ENCODE measurements around the gene GALNT4. TPM values are rescaled to one million over a fixed set of nuclear protein-coding genes. Genes with fewer than 3 reads are reported as not detected.

GALNT4 gene
- total and polyA plus RNA-seq, 11 donors, result 1.4 to 5.4 (median 2.3) TPM

- Histone ChIP-seq H3K27ac (no peak overlapping the region), H3K36me3 (peaks cover 0 to 5% (median 0%) of the 10 kb centered on the region in 9 donors), H3K27me3 (no peaks in the 10 kb centered on the region), H3K4me1 (peaks cover 0 to 10% (median 0%) of the 10 kb centered on the region in 12 donors), H3K9me3 (no peaks in the 10 kb centered on the region), H3K4me3 (no peak overlapping the region)
- intact Hi-C loops (cut with DNase I), result no loop called here
- ATAC-seq, result no peak
- DNase-seq, result no peak
- TF ChIP-seq, protein P1, sequence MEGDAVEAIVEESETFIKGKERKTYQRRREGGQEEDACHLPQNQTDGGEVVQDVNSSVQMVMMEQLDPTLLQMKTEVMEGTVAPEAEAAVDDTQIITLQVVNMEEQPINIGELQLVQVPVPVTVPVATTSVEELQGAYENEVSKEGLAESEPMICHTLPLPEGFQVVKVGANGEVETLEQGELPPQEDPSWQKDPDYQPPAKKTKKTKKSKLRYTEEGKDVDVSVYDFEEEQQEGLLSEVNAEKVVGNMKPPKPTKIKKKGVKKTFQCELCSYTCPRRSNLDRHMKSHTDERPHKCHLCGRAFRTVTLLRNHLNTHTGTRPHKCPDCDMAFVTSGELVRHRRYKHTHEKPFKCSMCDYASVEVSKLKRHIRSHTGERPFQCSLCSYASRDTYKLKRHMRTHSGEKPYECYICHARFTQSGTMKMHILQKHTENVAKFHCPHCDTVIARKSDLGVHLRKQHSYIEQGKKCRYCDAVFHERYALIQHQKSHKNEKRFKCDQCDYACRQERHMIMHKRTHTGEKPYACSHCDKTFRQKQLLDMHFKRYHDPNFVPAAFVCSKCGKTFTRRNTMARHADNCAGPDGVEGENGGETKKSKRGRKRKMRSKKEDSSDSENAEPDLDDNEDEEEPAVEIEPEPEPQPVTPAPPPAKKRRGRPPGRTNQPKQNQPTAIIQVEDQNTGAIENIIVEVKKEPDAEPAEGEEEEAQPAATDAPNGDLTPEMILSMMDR (IDR thresholded peaks at IDR 0.05), result no peak
- no peak for TF ChIP-seq POLR2A (IDR thresholded peaks at IDR 0.05)
- WGBS, 4 donors, result 95 to 96% (median 95%) methylated on average over 6 of the region's 6 CpGs
Measured at GRCh38 chr12:89504560-89505346, 19.8 kb downstream of the GALNT4 start.

GRCh38 chr12:89501793-89502192 lies 22.8 kb downstream of the GALNT4 start:
- intact Hi-C loops (cut with DNase I), result no loop called here
- peaks cover 0 to 9% (median 0%) of the 10 kb centered on the region in 12 donors for H3K4me1 ChIP-seq
- no peaks in the 10 kb centered on the region for H3K9me3 ChIP-seq
- TF ChIP-seq, protein P1 (IDR thresholded peaks at IDR 0.05), result no peak
- TF ChIP-seq POLR2A (IDR thresholded peaks at IDR 0.05), result no peak
- H3K4me3 ChIP-seq, result no peak overlapping the region
- H3K27me3 ChIP-seq, result no peaks in the 10 kb centered on the region
- DNase-seq (no peak), ATAC-seq (peak in 2 of 4 donors; percentile 41)
- peaks cover 0 to 8% (median 0%) of the 10 kb centered on the region in 9 donors for H3K36me3 ChIP-seq
- peak overlapping the region in 1 of 12 donors; percentile 62 for H3K27ac ChIP-seq

DNA sequence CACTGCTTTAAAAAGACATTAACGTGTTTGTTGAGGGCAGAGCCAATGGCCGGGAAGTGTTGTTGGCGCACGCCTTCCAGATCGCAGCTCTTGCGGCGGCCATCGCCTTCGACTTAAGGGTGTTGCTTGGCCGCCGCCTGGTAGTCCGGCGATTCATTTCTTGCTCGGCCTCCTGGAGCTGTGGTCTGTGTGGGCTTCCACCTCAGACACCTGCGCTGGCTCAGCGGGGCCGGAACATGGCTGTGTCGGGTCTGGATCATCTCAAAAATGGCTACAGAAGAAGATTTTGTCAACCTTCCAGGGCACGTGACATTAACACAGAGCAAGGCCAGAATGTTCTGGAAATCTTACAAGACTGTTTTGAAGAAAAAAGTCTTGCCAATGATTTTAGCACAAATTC lies 24.7 kb downstream of the GALNT4 start:
- Histone ChIP-seq H3K9me3 (no peaks in the 10 kb centered on the region), H3K4me1 (peaks cover 0 to 5% (median 0%) of the 10 kb centered on the region in 12 donors), H3K4me3 (no peak overlapping the region), H3K27me3 (no peaks in the 10 kb centered on the region), H3K36me3 (peaks cover 0 to 8% (median 0%) of the 10 kb centered on the region in 9 donors), H3K27ac (no peak overlapping the region)
- ATAC-seq (no peak), DNase-seq (peak in 1 of 5 donors; percentile 28)
- TF ChIP-seq, protein P1 (IDR thresholded peaks at IDR 0.05), result no peak
- TF ChIP-seq POLR2A (IDR thresholded peaks at IDR 0.05), result no peak
- 94 to 95% (median 95%) methylated on average over 19 of the region's 19 CpGs for whole genome bisulfite sequencing, 4 donors
- intact Hi-C loops (cut with DNase I), result no loop called here

DNA sequence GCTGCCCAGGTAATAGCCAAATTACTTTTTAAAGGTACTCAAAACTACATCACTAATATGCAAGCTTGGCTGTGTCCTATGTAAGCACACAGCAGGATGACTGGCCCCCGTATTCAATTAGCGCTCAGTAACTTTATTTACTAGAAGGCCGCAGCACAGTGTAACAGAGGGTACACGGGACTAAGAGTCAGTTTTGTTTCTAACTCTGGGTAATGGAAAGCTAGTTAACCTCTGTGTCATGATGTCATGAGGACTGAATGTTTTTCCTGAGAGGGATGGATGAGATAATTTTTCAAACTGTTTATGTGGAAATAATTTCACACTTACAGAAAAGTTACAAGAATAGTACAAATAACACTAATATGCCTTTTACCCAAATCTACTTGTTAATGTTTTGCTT lies 27.1 kb downstream of the GALNT4 start:
- WGBS, 4 donors, result 73 to 93% (median 81%) methylated on average over 4 of the region's 4 CpGs
- intact Hi-C loops (cut with DNase I), result no loop called here
- Histone ChIP-seq H3K36me3 (peaks cover 0 to 12% (median 0%) of the 10 kb centered on the region in 9 donors), H3K27me3 (no peaks in the 10 kb centered on the region), H3K4me3 (no peak overlapping the region), H3K4me1 (peaks cover 0 to 5% (median 0%) of the 10 kb centered on the region in 12 donors), H3K27ac (peak overlapping the region in 1 of 12 donors; percentile 33), H3K9me3 (no peaks in the 10 kb centered on the region)
- TF ChIP-seq, protein P1 (IDR thresholded peaks at IDR 0.05), result no peak
- TF ChIP-seq POLR2A (IDR thresholded peaks at IDR 0.05), result no peak
- ATAC-seq, result peak in 2 of 4 donors; percentile 66 to 77
- no peak for DNase-seq

Measured in heart left ventricle (tissue), 16 donors.